Measurements from ENCODE around the gene NT5E.

Gene NT5E

GRCh38 chr6:85421181-85421580, 28.7 kb upstream of the NT5E start:
- no peak for DNase-seq (ENCODE audit: low read depth, low spot score)
- no peak overlapping the region for H3K4me3 ChIP-seq (ENCODE audit: low read depth, low read length)
- in situ Hi-C loops (cut with HindIII; ENCODE audit: low sequenced_read_pairs) = no loop called here
- TF ChIP-seq CTCF (IDR thresholded peaks at IDR 0.05; ENCODE audit: low read depth, low read length) = no peak

GRCh38 chr6:85421972-85422371, 27.9 kb upstream of the NT5E start:
- in situ Hi-C loops (cut with HindIII; ENCODE audit: low sequenced_read_pairs) = no loop called here
- no peak for TF ChIP-seq CTCF (IDR thresholded peaks at IDR 0.05; ENCODE audit: low read depth, low read length)
- H3K4me3 ChIP-seq (ENCODE audit: low read depth, low read length) = no peak overlapping the region
- peak; percentile 53 for DNase-seq (ENCODE audit: low read depth, low spot score)

- H3K4me3 ChIP-seq (ENCODE audit: low read depth, low read length) = no peak overlapping the region
- in situ Hi-C loops (cut with HindIII; ENCODE audit: low sequenced_read_pairs) = no loop called here
These were observed 26.9 kb upstream of the NT5E start for GRCh38 chr6:85422996-85423395.

GRCh38 chr6:85424981-85425380, 24.9 kb upstream of the NT5E start:
- no peak overlapping the region for H3K4me3 ChIP-seq (ENCODE audit: low read depth, low read length)
- no peak for DNase-seq (ENCODE audit: low read depth, low spot score)
- TF ChIP-seq CTCF (IDR thresholded peaks at IDR 0.05; ENCODE audit: low read depth, low read length) = no peak
- in situ Hi-C loops (cut with HindIII; ENCODE audit: low sequenced_read_pairs) = no loop called here

More at GRCh38 chr6:85422996-85423395, 26.9 kb upstream of the NT5E start:
- DNase-seq (ENCODE audit: low read depth, low spot score) = no peak
- no peak for TF ChIP-seq CTCF (IDR thresholded peaks at IDR 0.05; ENCODE audit: low read depth, low read length)

- TF ChIP-seq CTCF (IDR thresholded peaks at IDR 0.05; ENCODE audit: low read depth, low read length) = no peak
- in situ Hi-C loops (cut with HindIII; ENCODE audit: low sequenced_read_pairs) = no loop called here
- H3K4me3 ChIP-seq (ENCODE audit: low read depth, low read length) = no peak overlapping the region
- no peak for DNase-seq (ENCODE audit: low read depth, low spot score)
These were observed 23.9 kb upstream of the NT5E start for GRCh38 chr6:85425997-85426396.

GRCh38 chr6:85428486-85428885, 21.4 kb upstream of the NT5E start:
- no peak overlapping the region for H3K4me3 ChIP-seq (ENCODE audit: low read depth, low read length)
- no peak for DNase-seq (ENCODE audit: low read depth, low spot score)
- in situ Hi-C loops (cut with HindIII; ENCODE audit: low sequenced_read_pairs) = no loop called here
- no peak for TF ChIP-seq CTCF (IDR thresholded peaks at IDR 0.05; ENCODE audit: low read depth, low read length)

GRCh38 chr6:85429346-85429745, 20.5 kb upstream of the NT5E start:
- in situ Hi-C loops (cut with HindIII; ENCODE audit: low sequenced_read_pairs) = no loop called here
- no peak overlapping the region for H3K4me3 ChIP-seq (ENCODE audit: low read depth, low read length)
- TF ChIP-seq CTCF (IDR thresholded peaks at IDR 0.05; ENCODE audit: low read depth, low read length) = no peak
- no peak for DNase-seq (ENCODE audit: low read depth, low spot score)
